Neural progenitor cell (in vitro differentiated cells): ENCODE measurements around the gene PAH. TPM values are rescaled to one million over a fixed set of nuclear protein-coding genes. Genes with fewer than 3 reads are reported as not detected.

ENCODE experiments used
- DNase-seq: peaks from one replicate; pipeline ENCODE4 v3.0.0-alpha.2; 2016; ENCODE audit warnings: low spot score
- H2AFZ ChIP-seq: fragments of 200-600 bp; sonication (generic); replicated peaks from 2 replicates; pipeline ENCODE4 v1.6.1; 2016; ENCODE audit warnings: antibody characterized with exemption
- H3F3A ChIP-seq: fragments of 200-600 bp; sonication (generic); 2 replicates; pipeline ENCODE4 v1.6.1; 2016; ENCODE audit warnings: antibody characterized with exemption, low read depth
- H3K27ac ChIP-seq: fragments of 200-600 bp; sonication (generic); 2 replicates; pipeline ENCODE4 v1.5.1; 2016; ENCODE audit warnings: mild to moderate bottlenecking
- H3K27me3 ChIP-seq: fragments of 200-600 bp; sonication (generic); 2 replicates; pipeline ENCODE4 v1.6.1; 2016; ENCODE audit warnings: mild to moderate bottlenecking, moderate library complexity
- H3K36me3 ChIP-seq: fragments of 200-600 bp; sonication (generic); 2 replicates; pipeline ENCODE4 v1.5.1; 2016
- H3K4me1 ChIP-seq: fragments of 200-600 bp; sonication (generic); 2 replicates; pipeline ENCODE4 v1.6.1; 2016; ENCODE audit warnings: mixed run types
- H3K4me2 ChIP-seq: fragments of 200-600 bp; sonication (generic); 2 replicates; pipeline ENCODE4 v1.6.1; 2016
- H3K4me3 ChIP-seq: fragments of 200-600 bp; sonication (generic); 2 replicates; pipeline ENCODE4 v1.5.1; 2016
- H3K79me2 ChIP-seq: fragments of 200-600 bp; sonication (generic); 2 replicates; pipeline ENCODE4 v1.6.1; 2016; ENCODE audit warnings: low read depth
- H3K9ac ChIP-seq: fragments of 200-600 bp; sonication (generic); 2 replicates; pipeline ENCODE4 v1.6.1; 2016
- H3K9me3 ChIP-seq: fragments of 200-600 bp; sonication (generic); 2 replicates; pipeline ENCODE4 v1.5.1; 2016; ENCODE audit warnings: low read depth
- H4K20me1 ChIP-seq: fragments of 200-600 bp; sonication (generic); 2 replicates; pipeline ENCODE4 v1.6.1; 2016; ENCODE audit warnings: low read depth
- H3K27ac Mint-ChIP-seq: 3 replicates; pipeline ENCODE4 v1.8.0; 2021; ENCODE audit warnings: mixed read lengths
- H3K27me3 Mint-ChIP-seq: 2 replicates; pipeline ENCODE4 v1.8.0; 2022; ENCODE audit warnings: low read depth, mild to moderate bottlenecking, inconsistent platforms, moderate library complexity, mixed read lengths; ENCODE audit not compliant: insufficient read depth
- H3K36me3 Mint-ChIP-seq: 3 replicates; pipeline ENCODE4 v1.8.0; 2021; ENCODE audit warnings: mixed read lengths
- H3K4me1 Mint-ChIP-seq: 3 replicates; pipeline ENCODE4 v1.8.0; 2021; ENCODE audit warnings: mixed read lengths
- H3K4me3 Mint-ChIP-seq: 3 replicates; pipeline ENCODE4 v1.8.0; 2021; ENCODE audit warnings: mild to moderate bottlenecking, moderate library complexity, mixed read lengths
- H3K9me3 Mint-ChIP-seq: 3 replicates; pipeline ENCODE4 v1.8.0; 2020; ENCODE audit warnings: mixed read lengths
- EZH2 ChIP-seq: fragments of 200-600 bp; sonication (generic); IDR thresholded peaks from 2 replicates; pipeline ENCODE4 v1.6.1; 2017; ENCODE audit warnings: antibody characterized with exemption, mild to moderate bottlenecking, moderate library complexity
- EZH2phosphoT487 ChIP-seq: fragments of 200-600 bp; sonication (generic); IDR thresholded peaks from 2 replicates; pipeline ENCODE4 v1.6.1; 2017; ENCODE audit warnings: antibody characterized with exemption
- total RNA-seq: library from RNA; depleted of rRNA; stranded (reverse); fragments of >200 nt; gene quantifications from 2 replicates; pipeline ENCODE4 v1.2.3, GENCODE V29; 2015; ENCODE audit warnings: low replicate concordance
- TF ChIP-seq, protein P1 (sequence below): fragments of 200-600 bp; sonication (generic); IDR thresholded peaks from 2 replicates; pipeline ENCODE4 v1.5.1; 2017; ENCODE audit warnings: antibody characterized with exemption, mild to moderate bottlenecking

The PAH gene
- total RNA-seq, 1 donor from 2014 or later: 0.07 TPM

GRCh38 chr12:102962532-102962931, 45.5 kb upstream of the PAH start:
- no peak overlapping the region for H3K27ac ChIP-seq
- peaks cover 12% of the 10 kb centered on the region for H3K9me3 ChIP-seq
- DNase-seq: peak; percentile 28
- no peaks in the 10 kb centered on the region for H3K36me3 ChIP-seq
- peak overlapping the region; percentile 25 for H3K4me2 ChIP-seq
- no peak overlapping the region for H2AFZ ChIP-seq
- no peak overlapping the region for H3K9ac ChIP-seq
- peak overlapping the region; percentile 68 for H3K4me3 Mint-ChIP-seq
- TF ChIP-seq, protein P1, sequence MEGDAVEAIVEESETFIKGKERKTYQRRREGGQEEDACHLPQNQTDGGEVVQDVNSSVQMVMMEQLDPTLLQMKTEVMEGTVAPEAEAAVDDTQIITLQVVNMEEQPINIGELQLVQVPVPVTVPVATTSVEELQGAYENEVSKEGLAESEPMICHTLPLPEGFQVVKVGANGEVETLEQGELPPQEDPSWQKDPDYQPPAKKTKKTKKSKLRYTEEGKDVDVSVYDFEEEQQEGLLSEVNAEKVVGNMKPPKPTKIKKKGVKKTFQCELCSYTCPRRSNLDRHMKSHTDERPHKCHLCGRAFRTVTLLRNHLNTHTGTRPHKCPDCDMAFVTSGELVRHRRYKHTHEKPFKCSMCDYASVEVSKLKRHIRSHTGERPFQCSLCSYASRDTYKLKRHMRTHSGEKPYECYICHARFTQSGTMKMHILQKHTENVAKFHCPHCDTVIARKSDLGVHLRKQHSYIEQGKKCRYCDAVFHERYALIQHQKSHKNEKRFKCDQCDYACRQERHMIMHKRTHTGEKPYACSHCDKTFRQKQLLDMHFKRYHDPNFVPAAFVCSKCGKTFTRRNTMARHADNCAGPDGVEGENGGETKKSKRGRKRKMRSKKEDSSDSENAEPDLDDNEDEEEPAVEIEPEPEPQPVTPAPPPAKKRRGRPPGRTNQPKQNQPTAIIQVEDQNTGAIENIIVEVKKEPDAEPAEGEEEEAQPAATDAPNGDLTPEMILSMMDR: no peak
- TF ChIP-seq EZH2 (no peak), EZH2phosphoT487 (no peak)
- peaks cover 39% of the 10 kb centered on the region for H3K4me1 ChIP-seq
- H3K4me1 Mint-ChIP-seq: peaks cover 67% of the 10 kb centered on the region
- H3F3A ChIP-seq: peaks cover 46% of the 10 kb centered on the region
- H3K4me3 ChIP-seq: no peak overlapping the region
- peaks cover 100% of the 10 kb centered on the region for H3K27me3 ChIP-seq
- H3K36me3 Mint-ChIP-seq: peaks cover 4% of the 10 kb centered on the region
- H3K27me3 Mint-ChIP-seq: peaks cover 65% of the 10 kb centered on the region
- peaks cover 62% of the 10 kb centered on the region for H4K20me1 ChIP-seq
- no peaks in the 10 kb centered on the region for H3K79me2 ChIP-seq
- no peak overlapping the region for H3K27ac Mint-ChIP-seq
- H3K9me3 Mint-ChIP-seq: peaks cover 14% of the 10 kb centered on the region

DNA sequence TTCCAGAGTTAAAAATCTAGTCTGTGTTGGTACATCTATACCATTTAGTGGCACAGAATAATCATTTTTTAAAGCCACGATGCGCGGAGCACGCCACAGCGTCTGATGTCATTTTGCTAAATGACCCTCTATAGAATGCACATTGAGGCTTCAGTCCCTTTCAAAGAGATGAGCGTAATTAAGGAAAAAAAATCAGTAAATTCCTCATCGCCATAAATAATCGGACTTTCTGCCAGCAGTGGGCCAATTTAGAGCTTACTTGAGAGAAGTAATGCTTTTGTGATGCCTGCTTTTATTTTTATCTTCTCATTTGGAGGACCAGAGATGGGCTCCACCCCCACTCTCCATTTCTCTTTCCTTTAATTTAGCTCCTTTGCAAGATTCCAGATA, 44.4 kb upstream of the PAH start:
- Mint-ChIP-seq H3K4me3 (peak overlapping the region; percentile 83), H3K27ac (peak overlapping the region; percentile 74), H3K27me3 (peaks cover 62% of the 10 kb centered on the region), H3K4me1 (peaks cover 69% of the 10 kb centered on the region), H3K36me3 (peaks cover 4% of the 10 kb centered on the region), H3K9me3 (peaks cover 14% of the 10 kb centered on the region)
- no peaks in the 10 kb centered on the region for H3K79me2 ChIP-seq
- no peak overlapping the region for H3K27ac ChIP-seq
- peaks cover 12% of the 10 kb centered on the region for H3K9me3 ChIP-seq
- peaks cover 67% of the 10 kb centered on the region for H4K20me1 ChIP-seq
- peak overlapping the region; percentile 33 for H3K4me3 ChIP-seq
- peak overlapping the region; percentile 74 for H3K4me2 ChIP-seq
- peaks cover 100% of the 10 kb centered on the region for H3K27me3 ChIP-seq
- no peak overlapping the region for H2AFZ ChIP-seq
- H3F3A ChIP-seq: peaks cover 52% of the 10 kb centered on the region
- H3K36me3 ChIP-seq: no peaks in the 10 kb centered on the region
- TF ChIP-seq, protein P1: no peak
- TF ChIP-seq EZH2: peak; percentile 36
- H3K9ac ChIP-seq: no peak overlapping the region
- DNase-seq: no peak
- H3K4me1 ChIP-seq: peaks cover 44% of the 10 kb centered on the region

- TF ChIP-seq EZH2 (peak; percentile 30), EZH2phosphoT487 (no peak)
- TF ChIP-seq, protein P1: no peak
- DNase-seq: peak; percentile 77
- Histone ChIP-seq H3K4me3 (peak overlapping the region; percentile 33), H3K36me3 (no peaks in the 10 kb centered on the region), H2AFZ (no peak overlapping the region), H3K4me2 (peak overlapping the region; percentile 74), H3K9ac (no peak overlapping the region), H3K79me2 (no peaks in the 10 kb centered on the region), H4K20me1 (peaks cover 65% of the 10 kb centered on the region), H3K27ac (no peak overlapping the region), H3F3A (peaks cover 48% of the 10 kb centered on the region), H3K4me1 (peaks cover 44% of the 10 kb centered on the region), H3K27me3 (peaks cover 100% of the 10 kb centered on the region), H3K9me3 (peaks cover 12% of the 10 kb centered on the region)
- Mint-ChIP-seq H3K27me3 (peaks cover 62% of the 10 kb centered on the region), H3K36me3 (peaks cover 4% of the 10 kb centered on the region), H3K9me3 (peaks cover 14% of the 10 kb centered on the region), H3K4me1 (peaks cover 66% of the 10 kb centered on the region), H3K4me3 (peak overlapping the region; percentile 83), H3K27ac (peak overlapping the region; percentile 31)
Observed at GRCh38 chr12:102960766-102961465, 43.9 kb upstream of the PAH start.
